Measurements from ENCODE around the gene EN2.

Gene EN2

GRCh38 chr7:155450970-155451801, 6.7 kb upstream of the EN2 start:
- Histone ChIP-seq H3K4me3 (ENCODE audit: insufficient read depth, low read depth, low read length) (no peak overlapping the region), H3K9me3 (ENCODE audit: control insufficient read depth, low read length) (no peaks in the 10 kb centered on the region), H3K27ac (ENCODE audit: insufficient read depth, low read depth, low read length, poor library complexity, severe bottlenecking) (no peak overlapping the region), H3K27me3 (ENCODE audit: control insufficient read depth, insufficient read depth, low read length, poor library complexity, severe bottlenecking) (peaks cover 100% of the 10 kb centered on the region), H3K4me1 (ENCODE audit: control insufficient read depth, insufficient read depth, low read length) (peaks cover 16% of the 10 kb centered on the region), H3K36me3 (ENCODE audit: control insufficient read depth, insufficient read depth, low read length) (no peaks in the 10 kb centered on the region)
- 2 to 3% methylated on average over 46 of the region's 46 CpGs for WGBS, 2 experiments

DNA sequence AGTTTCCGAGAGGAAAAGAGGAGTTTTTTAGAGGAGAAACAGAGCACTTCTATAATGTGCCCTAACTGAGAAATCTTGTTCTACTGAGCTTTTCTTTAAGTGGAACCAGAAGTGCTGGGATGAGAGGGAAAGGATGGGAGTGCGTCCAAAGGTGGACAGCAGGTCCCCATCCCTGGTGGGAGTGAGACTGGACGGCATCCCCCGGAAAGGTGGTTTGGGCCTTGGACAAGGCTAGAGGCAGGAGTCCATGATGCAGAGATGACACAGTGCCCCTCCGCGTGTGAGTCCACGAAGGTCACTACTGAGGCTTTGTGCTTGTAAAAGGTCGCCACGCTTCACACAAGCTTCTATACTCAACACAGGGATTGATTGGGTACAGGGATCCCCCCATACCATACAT, 6.1 kb upstream of the EN2 start:
- Histone ChIP-seq H3K36me3 (ENCODE audit: control insufficient read depth, insufficient read depth, low read length) (no peaks in the 10 kb centered on the region), H3K9me3 (ENCODE audit: control insufficient read depth, low read length) (no peaks in the 10 kb centered on the region), H3K27me3 (ENCODE audit: control insufficient read depth, insufficient read depth, low read length, poor library complexity, severe bottlenecking) (peaks cover 100% of the 10 kb centered on the region), H3K4me1 (ENCODE audit: control insufficient read depth, insufficient read depth, low read length) (peaks cover 17% of the 10 kb centered on the region), H3K4me3 (ENCODE audit: insufficient read depth, low read depth, low read length) (no peak overlapping the region), H3K27ac (ENCODE audit: insufficient read depth, low read depth, low read length, poor library complexity, severe bottlenecking) (no peak overlapping the region)
- 14 to 18% methylated on average over 9 of the region's 9 CpGs for WGBS, 2 experiments

GRCh38 chr7:155452505-155453295, 5.2 kb upstream of the EN2 start:
- Histone ChIP-seq H3K9me3 (ENCODE audit: control insufficient read depth, low read length) (no peaks in the 10 kb centered on the region), H3K4me3 (ENCODE audit: insufficient read depth, low read depth, low read length) (no peak overlapping the region), H3K27me3 (ENCODE audit: control insufficient read depth, insufficient read depth, low read length, poor library complexity, severe bottlenecking) (peaks cover 98% of the 10 kb centered on the region), H3K36me3 (ENCODE audit: control insufficient read depth, insufficient read depth, low read length) (no peaks in the 10 kb centered on the region), H3K4me1 (ENCODE audit: control insufficient read depth, insufficient read depth, low read length) (peaks cover 20% of the 10 kb centered on the region), H3K27ac (ENCODE audit: insufficient read depth, low read depth, low read length, poor library complexity, severe bottlenecking) (no peak overlapping the region)
- 23 to 30% methylated on average over 5 of the region's 5 CpGs for WGBS, 2 experiments

- no peak overlapping the region for H3K27ac ChIP-seq (ENCODE audit: insufficient read depth, low read depth, low read length, poor library complexity, severe bottlenecking)
- peaks cover 98% of the 10 kb centered on the region for H3K27me3 ChIP-seq (ENCODE audit: control insufficient read depth, insufficient read depth, low read length, poor library complexity, severe bottlenecking)
- 2% methylated on average over 57 of the region's 57 CpGs for WGBS, 2 experiments
- H3K9me3 ChIP-seq (ENCODE audit: control insufficient read depth, low read length) = no peaks in the 10 kb centered on the region
- H3K4me3 ChIP-seq (ENCODE audit: insufficient read depth, low read depth, low read length) = no peak overlapping the region
- H3K4me1 ChIP-seq (ENCODE audit: control insufficient read depth, insufficient read depth, low read length) = peaks cover 20% of the 10 kb centered on the region
- H3K36me3 ChIP-seq (ENCODE audit: control insufficient read depth, insufficient read depth, low read length) = no peaks in the 10 kb centered on the region
Measured at GRCh38 chr7:155453296-155454182, 4.4 kb upstream of the EN2 start.

DNA sequence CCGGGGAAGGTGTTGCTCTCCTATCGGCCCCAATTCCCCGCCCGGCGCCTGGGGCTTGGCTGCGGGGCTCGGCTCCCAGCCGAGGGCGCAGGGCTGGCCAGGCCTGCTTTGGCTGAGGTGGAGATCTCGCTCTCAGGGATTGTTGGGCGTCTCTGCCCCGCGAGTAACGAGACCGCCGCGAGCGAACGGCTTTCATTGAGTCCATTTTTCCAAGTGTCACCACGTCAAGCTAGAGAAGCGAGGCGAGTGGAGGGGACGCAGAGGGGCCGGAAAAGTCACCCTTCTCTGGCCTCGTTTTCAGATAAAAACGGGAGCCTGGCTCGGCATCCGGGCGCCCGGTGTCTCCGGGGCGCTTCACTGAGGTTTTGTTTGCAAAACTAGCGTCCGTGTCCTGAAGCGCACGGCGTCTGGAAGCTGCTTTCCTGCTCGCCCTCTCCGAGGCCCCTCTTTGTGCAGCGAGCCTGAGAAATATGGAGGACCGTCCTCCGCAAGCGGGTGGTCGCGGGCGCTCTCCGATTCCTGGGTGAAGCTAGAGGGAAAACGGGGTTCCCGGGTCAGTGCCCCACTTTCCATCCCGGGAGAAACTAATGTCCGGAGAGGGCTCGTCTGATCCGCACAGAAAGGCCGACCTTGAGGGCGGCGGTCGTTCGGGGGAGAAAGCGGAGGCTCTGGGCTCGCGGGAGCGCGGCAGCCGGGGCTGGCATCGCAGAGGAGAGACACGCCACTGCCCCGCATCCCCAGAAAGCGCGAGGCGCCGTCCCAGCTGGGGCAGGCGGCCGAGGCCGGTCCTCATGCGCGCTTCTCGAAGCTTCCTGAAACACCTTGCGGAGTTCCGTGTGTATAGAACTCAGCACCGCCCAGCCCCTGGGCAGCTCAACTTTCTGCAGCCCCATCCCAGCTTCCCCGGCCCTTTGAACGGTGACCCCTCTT, 3.5 kb upstream of the EN2 start:
- no peak overlapping the region for H3K27ac ChIP-seq (ENCODE audit: insufficient read depth, low read depth, low read length, poor library complexity, severe bottlenecking)
- H3K4me3 ChIP-seq (ENCODE audit: insufficient read depth, low read depth, low read length) = no peak overlapping the region
- no peaks in the 10 kb centered on the region for H3K36me3 ChIP-seq (ENCODE audit: control insufficient read depth, insufficient read depth, low read length)
- WGBS, 2 experiments = 2 to 3% methylated on average over 82 of the region's 82 CpGs
- H3K4me1 ChIP-seq (ENCODE audit: control insufficient read depth, insufficient read depth, low read length) = peaks cover 13% of the 10 kb centered on the region
- H3K9me3 ChIP-seq (ENCODE audit: control insufficient read depth, low read length) = no peaks in the 10 kb centered on the region
- H3K27me3 ChIP-seq (ENCODE audit: control insufficient read depth, insufficient read depth, low read length, poor library complexity, severe bottlenecking) = peaks cover 98% of the 10 kb centered on the region

- Histone ChIP-seq H3K4me1 (ENCODE audit: control insufficient read depth, insufficient read depth, low read length) (peaks cover 21% of the 10 kb centered on the region), H3K27me3 (ENCODE audit: control insufficient read depth, insufficient read depth, low read length, poor library complexity, severe bottlenecking) (peaks cover 98% of the 10 kb centered on the region), H3K9me3 (ENCODE audit: control insufficient read depth, low read length) (no peaks in the 10 kb centered on the region), H3K4me3 (ENCODE audit: insufficient read depth, low read depth, low read length) (no peak overlapping the region), H3K27ac (ENCODE audit: insufficient read depth, low read depth, low read length, poor library complexity, severe bottlenecking) (no peak overlapping the region), H3K36me3 (ENCODE audit: control insufficient read depth, insufficient read depth, low read length) (no peaks in the 10 kb centered on the region)
- WGBS, 2 experiments = 4% methylated on average over 15 of the region's 15 CpGs
Measured at GRCh38 chr7:155455132-155455693, 2.7 kb upstream of the EN2 start.

DNA sequence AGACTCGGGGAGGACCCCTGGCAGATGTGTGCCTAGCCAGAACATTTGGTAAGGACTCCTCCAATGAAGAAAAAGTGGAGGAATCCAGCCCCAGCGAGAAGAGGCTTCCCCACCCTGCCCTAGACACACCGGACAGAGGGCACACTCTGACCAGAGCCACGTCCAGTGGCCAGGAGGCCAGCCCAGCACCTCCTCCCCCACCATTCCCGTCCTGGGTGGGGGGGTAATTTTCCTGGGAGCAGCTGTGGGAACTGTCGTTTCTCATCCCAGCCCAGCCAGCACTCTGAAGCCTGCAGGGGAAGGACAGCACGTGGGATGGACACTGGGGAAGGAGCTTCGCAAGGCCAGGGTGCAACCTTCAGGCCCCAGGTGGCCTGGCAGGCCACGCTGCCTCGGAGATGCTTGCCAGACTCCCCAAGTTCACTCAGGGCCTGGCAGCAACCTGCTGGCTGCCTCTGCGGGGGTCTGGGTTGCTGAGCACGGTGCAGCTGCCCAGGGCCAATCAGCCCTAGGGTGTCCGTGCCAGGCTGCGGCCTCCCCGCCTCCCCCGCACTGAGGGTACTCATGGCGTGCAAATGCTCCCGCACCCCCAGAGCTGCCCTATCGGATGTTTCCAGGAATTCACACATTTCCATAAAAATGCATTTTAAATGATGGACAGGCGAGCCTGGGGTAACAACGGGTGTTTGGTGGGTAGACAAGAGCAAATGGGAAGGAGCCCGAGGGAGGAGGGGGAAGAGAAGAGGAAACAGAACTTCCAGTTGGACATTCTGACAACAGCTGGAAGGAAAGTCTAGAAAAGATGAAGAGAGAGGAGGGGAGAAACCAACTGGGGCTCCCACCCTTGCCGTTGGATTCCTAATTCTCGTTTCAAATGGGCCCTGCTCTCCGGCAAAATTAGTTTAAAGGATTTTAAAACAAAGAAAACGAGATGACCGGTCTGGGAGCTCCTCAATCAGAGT, 1.9 kb upstream of the EN2 start:
- Histone ChIP-seq H3K4me1 (ENCODE audit: control insufficient read depth, insufficient read depth, low read length) (peaks cover 16% of the 10 kb centered on the region), H3K9me3 (ENCODE audit: control insufficient read depth, low read length) (no peaks in the 10 kb centered on the region), H3K27me3 (ENCODE audit: control insufficient read depth, insufficient read depth, low read length, poor library complexity, severe bottlenecking) (peaks cover 98% of the 10 kb centered on the region), H3K36me3 (ENCODE audit: control insufficient read depth, insufficient read depth, low read length) (no peaks in the 10 kb centered on the region), H3K4me3 (ENCODE audit: insufficient read depth, low read depth, low read length) (no peak overlapping the region), H3K27ac (ENCODE audit: insufficient read depth, low read depth, low read length, poor library complexity, severe bottlenecking) (no peak overlapping the region)
- WGBS, 2 experiments = 4 to 7% methylated on average over 26 to 27 of the region's 27 CpGs

DNA sequence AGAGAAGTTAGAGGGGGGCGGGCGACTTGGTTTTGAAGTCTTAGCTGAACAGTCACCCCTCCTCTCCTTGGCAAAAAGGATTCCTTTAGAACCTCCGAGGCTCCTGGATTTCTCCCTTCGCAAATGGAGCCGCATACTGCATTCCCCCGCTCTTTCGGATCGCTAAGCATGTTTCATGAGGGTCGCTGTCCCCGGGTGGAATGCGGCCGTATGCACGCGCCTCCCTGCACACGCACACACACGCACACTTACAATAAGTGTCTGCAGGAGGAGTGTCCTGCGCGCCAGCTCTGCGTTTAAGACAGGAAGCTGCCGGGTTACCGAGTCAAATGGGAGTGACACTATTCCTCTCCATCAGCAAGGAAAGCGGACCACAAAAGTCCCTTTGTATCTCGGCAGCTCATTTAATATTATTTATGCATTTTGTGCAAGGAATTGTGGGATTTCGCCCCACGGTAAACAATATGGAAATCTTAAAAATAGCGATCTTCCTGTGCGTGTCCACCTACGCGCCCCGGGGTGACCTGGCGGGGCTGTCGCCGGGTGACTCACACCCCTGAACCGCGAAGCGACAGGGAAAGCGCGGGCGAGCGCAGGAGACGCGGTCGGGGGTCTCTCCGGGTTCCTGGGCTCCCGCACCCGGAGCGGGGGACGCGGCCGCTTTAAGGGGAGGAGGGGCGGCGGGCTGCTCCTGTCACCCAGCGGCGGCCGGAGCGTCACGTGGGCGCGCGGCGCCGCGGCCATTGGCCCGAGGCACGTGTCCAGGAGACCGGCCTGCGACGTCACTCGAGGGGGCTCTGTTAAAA, 988 bp upstream of the EN2 start:
- no peaks in the 10 kb centered on the region for H3K9me3 ChIP-seq (ENCODE audit: control insufficient read depth, low read length)
- H3K36me3 ChIP-seq (ENCODE audit: control insufficient read depth, insufficient read depth, low read length) = no peaks in the 10 kb centered on the region
- no peak overlapping the region for H3K4me3 ChIP-seq (ENCODE audit: insufficient read depth, low read depth, low read length)
- WGBS, 2 experiments = 2% methylated on average over 69 of the region's 69 CpGs
- H3K27ac ChIP-seq (ENCODE audit: insufficient read depth, low read depth, low read length, poor library complexity, severe bottlenecking) = no peak overlapping the region
- H3K4me1 ChIP-seq (ENCODE audit: control insufficient read depth, insufficient read depth, low read length) = peaks cover 16% of the 10 kb centered on the region
- peaks cover 98% of the 10 kb centered on the region for H3K27me3 ChIP-seq (ENCODE audit: control insufficient read depth, insufficient read depth, low read length, poor library complexity, severe bottlenecking)

All from ectodermal cell (in vitro differentiated cells).